ENCODE measurements around the gene WDFY4.

DNA sequence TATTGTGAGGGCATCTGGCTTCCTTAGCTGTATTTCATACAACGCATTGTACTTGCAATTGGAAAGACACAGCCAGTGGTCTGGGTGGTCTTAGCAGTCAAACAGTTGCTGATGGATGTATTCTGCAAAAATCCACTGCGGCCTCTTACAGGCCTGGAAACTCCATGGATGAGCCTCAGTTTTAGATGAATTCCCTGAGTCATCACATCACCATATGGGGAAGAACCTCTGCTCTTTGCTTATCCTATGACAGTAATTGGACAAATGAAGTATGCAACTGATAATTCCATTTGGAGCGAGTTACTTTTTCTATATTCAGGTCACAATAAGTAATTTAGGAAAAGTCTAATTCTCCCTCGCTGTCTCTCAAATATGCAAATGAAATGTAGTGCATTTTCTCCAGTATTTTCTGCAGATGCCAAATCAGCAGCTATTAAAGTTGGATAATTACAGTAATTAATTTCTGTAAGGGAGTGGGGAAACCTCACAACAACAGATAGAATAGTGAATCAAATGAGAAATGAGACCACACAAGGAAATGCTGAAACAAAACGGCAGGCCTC, 78.8 kb downstream of the WDFY4 start:
- TF ChIP-seq, protein P1, sequence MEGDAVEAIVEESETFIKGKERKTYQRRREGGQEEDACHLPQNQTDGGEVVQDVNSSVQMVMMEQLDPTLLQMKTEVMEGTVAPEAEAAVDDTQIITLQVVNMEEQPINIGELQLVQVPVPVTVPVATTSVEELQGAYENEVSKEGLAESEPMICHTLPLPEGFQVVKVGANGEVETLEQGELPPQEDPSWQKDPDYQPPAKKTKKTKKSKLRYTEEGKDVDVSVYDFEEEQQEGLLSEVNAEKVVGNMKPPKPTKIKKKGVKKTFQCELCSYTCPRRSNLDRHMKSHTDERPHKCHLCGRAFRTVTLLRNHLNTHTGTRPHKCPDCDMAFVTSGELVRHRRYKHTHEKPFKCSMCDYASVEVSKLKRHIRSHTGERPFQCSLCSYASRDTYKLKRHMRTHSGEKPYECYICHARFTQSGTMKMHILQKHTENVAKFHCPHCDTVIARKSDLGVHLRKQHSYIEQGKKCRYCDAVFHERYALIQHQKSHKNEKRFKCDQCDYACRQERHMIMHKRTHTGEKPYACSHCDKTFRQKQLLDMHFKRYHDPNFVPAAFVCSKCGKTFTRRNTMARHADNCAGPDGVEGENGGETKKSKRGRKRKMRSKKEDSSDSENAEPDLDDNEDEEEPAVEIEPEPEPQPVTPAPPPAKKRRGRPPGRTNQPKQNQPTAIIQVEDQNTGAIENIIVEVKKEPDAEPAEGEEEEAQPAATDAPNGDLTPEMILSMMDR (conservative IDR thresholded peaks at IDR 0.05 in 1 of 2, IDR thresholded peaks at IDR 0.05 in 1 of 2; ENCODE audit: low read depth in 1 of 2, low read length in 2 of 2), result no peak
- TF ChIP-seq EZH2 (IDR thresholded peaks at IDR 0.05; ENCODE audit: low read length, missing control alignments), result no peak
